ENCODE results near the gene TIGD6. TPM values are rescaled to one million over a fixed set of nuclear protein-coding genes. Genes with fewer than 3 reads are reported as not detected.

The TIGD6 gene
- total and polyA plus RNA-seq, 2 experiments from 2014 or later: 1.4 to 2.1 TPM

DNA sequence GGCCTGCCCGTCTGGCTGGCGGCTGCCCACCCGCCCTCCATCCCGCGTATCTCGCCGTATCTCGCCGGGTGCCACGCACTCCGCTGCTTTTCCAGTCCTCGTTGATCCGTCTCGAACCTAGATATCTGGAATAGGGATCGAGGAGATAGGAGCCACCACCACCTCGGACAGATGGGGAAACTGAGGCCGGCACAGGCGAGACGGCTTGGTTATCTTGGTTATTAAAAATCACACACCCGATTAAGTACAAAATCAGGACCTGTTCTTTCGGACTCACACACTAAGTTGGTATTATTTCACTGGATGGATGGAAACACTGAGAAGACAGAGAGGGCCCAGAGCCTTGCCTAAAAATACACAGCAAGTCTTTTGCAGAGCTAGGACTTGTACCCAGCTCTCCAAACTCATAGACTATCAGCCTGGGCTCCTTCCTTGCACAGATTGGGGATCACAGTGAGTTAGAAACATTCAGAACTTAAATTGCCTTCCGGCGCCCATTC, 39.2 kb downstream of the TIGD6 start (continued):
- TF ChIP-seq, protein P1, sequence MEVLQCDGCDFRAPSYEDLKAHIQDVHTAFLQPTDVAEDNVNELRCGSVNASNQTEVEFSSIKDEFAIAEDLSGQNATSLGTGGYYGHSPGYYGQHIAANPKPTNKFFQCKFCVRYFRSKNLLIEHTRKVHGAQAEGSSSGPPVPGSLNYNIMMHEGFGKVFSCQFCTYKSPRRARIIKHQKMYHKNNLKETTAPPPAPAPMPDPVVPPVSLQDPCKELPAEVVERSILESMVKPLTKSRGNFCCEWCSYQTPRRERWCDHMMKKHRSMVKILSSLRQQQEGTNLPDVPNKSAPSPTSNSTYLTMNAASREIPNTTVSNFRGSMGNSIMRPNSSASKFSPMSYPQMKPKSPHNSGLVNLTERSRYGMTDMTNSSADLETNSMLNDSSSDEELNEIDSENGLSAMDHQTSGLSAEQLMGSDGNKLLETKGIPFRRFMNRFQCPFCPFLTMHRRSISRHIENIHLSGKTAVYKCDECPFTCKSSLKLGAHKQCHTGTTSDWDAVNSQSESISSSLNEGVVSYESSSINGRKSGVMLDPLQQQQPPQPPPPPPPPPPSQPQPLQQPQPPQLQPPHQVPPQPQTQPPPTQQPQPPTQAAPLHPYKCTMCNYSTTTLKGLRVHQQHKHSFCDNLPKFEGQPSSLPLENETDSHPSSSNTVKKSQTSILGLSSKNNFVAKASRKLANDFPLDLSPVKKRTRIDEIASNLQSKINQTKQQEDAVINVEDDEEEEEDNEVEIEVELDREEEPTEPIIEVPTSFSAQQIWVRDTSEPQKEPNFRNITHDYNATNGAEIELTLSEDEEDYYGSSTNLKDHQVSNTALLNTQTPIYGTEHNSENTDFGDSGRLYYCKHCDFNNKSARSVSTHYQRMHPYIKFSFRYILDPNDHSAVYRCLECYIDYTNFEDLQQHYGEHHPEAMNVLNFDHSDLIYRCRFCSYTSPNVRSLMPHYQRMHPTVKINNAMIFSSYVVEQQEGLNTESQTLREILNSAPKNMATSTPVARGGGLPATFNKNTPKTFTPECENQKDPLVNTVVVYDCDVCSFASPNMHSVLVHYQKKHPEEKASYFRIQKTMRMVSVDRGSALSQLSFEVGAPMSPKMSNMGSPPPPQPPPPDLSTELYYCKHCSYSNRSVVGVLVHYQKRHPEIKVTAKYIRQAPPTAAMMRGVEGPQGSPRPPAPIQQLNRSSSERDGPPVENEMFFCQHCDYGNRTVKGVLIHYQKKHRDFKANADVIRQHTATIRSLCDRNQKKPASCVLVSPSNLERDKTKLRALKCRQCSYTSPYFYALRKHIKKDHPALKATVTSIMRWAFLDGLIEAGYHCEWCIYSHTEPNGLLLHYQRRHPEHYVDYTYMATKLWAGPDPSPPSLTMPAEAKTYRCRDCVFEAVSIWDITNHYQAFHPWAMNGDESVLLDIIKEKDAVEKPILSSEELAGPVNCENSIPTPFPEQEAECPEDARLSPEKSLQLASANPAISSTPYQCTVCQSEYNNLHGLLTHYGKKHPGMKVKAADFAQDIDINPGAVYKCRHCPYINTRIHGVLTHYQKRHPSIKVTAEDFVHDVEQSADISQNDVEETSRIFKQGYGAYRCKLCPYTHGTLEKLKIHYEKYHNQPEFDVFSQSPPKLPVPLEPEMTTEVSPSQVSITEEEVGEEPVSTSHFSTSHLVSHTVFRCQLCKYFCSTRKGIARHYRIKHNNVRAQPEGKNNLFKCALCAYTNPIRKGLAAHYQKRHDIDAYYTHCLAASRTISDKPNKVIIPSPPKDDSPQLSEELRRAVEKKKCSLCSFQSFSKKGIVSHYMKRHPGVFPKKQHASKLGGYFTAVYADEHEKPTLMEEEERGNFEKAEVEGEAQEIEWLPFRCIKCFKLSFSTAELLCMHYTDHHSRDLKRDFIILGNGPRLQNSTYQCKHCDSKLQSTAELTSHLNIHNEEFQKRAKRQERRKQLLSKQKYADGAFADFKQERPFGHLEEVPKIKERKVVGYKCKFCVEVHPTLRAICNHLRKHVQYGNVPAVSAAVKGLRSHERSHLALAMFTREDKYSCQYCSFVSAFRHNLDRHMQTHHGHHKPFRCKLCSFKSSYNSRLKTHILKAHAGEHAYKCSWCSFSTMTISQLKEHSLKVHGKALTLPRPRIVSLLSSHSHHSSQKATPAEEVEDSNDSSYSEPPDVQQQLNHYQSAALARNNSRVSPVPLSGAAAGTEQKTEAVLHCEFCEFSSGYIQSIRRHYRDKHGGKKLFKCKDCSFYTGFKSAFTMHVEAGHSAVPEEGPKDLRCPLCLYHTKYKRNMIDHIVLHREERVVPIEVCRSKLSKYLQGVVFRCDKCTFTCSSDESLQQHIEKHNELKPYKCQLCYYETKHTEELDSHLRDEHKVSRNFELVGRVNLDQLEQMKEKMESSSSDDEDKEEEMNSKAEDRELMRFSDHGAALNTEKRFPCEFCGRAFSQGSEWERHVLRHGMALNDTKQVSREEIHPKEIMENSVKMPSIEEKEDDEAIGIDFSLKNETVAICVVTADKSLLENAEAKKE (CRISPR knock-in tag; IDR thresholded peaks at IDR 0.05): no peak
- TF ChIP-seq, protein P2, sequence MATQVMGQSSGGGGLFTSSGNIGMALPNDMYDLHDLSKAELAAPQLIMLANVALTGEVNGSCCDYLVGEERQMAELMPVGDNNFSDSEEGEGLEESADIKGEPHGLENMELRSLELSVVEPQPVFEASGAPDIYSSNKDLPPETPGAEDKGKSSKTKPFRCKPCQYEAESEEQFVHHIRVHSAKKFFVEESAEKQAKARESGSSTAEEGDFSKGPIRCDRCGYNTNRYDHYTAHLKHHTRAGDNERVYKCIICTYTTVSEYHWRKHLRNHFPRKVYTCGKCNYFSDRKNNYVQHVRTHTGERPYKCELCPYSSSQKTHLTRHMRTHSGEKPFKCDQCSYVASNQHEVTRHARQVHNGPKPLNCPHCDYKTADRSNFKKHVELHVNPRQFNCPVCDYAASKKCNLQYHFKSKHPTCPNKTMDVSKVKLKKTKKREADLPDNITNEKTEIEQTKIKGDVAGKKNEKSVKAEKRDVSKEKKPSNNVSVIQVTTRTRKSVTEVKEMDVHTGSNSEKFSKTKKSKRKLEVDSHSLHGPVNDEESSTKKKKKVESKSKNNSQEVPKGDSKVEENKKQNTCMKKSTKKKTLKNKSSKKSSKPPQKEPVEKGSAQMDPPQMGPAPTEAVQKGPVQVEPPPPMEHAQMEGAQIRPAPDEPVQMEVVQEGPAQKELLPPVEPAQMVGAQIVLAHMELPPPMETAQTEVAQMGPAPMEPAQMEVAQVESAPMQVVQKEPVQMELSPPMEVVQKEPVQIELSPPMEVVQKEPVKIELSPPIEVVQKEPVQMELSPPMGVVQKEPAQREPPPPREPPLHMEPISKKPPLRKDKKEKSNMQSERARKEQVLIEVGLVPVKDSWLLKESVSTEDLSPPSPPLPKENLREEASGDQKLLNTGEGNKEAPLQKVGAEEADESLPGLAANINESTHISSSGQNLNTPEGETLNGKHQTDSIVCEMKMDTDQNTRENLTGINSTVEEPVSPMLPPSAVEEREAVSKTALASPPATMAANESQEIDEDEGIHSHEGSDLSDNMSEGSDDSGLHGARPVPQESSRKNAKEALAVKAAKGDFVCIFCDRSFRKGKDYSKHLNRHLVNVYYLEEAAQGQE (IDR thresholded peaks at IDR 0.05; ENCODE audit: unreplicated experiment): no peak

DNA sequence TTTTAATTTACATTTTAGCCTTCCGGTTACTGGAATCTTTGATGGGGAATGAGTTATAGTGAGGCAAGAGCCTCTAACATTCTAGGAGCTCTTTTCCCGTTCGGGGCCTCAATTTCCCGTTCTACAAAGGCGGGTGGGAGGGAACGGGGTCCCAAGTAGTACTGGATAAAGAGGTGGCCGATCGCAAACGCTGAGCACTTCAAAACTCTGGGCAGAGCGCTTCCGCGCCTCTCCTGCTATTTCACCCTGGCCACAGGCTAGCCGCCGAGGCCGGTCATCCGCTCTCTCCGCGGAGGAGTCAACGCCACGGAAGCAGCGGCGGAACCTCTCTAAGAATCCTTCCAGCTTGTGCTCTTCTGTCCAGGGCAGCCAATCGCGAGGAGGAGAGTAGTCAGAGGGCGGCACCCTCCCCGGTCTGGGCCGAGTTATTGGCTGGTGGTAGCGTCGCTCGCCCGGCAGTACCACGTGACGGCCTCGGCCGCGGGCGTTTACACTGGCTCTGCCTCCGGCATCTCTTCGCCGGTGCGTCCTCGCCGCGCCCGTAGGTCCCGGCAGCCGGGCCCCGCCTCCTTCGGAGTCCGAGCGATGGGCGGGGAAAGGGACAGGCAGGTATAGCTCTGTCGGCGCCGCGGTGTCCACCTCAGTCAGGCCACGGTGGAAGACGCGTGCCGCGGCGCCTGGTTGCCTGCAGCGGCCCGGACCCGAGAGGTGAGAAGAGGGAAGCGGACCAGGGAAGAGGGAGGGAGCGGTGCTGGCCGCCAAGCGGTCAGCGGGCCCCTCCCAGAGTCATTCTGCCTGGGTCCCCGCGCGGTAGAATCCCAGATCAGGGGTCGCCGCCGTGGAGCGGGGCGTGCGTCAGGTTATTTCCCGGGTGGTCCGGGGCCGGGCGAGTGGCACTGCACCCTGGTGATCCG, 39.9 kb downstream of the TIGD6 start, which contains the start of gene SLC26A2:
TSS of gene SLC26A2 (plus strand) at position 487 of the 914 bp plus-strand sequence. CDS start 16,895 bp downstream, outside the sequence.
- peak within 1 kb of the TSS; percentile 95 for H3K27ac ChIP-seq (ENCODE audit: low read depth)
- H3F3A ChIP-seq (replicated peaks; ENCODE audit: low read depth): peaks cover 8% of the 10 kb centered on the region; the same call in 1 of the 2 replicates
- H3K36me3 ChIP-seq (ENCODE audit: insufficient read depth): no peaks in the 10 kb centered on the region
- no peaks in the 10 kb centered on the region; the same call in 1 of the 2 replicates for H4K20me1 ChIP-seq (replicated peaks; ENCODE audit: insufficient read depth)
- H3K36me3 Mint-ChIP-seq (ENCODE audit: low read depth): no peaks in the 10 kb centered on the region
- H3K79me2 ChIP-seq (replicated peaks; ENCODE audit: insufficient read depth): no peaks in the 10 kb centered on the region
- peaks cover 11% of the 10 kb centered on the region for H3K27me3 ChIP-seq (ENCODE audit: insufficient read depth)
- H3K4me3 Mint-ChIP-seq: peak within 1 kb of the TSS; percentile 95
- H3K27ac Mint-ChIP-seq: peak within 1 kb of the TSS; percentile 98
- peaks cover 16% of the 10 kb centered on the region for H3K4me1 Mint-ChIP-seq
- ATAC-seq (peak; percentile 96), DNase-seq (ENCODE audit: low spot score) (peak; percentile 98)
- H3K4me1 ChIP-seq (ENCODE audit: insufficient read depth): peaks cover 10% of the 10 kb centered on the region; the same call in 1 of the 2 replicates
- peak within 1 kb of the TSS; percentile 89 for H3K4me2 ChIP-seq
- no peak for TF ChIP-seq ZNF331 (CRISPR knock-in tag; IDR thresholded peaks at IDR 0.05; ENCODE audit: low read depth)
- TF ChIP-seq POLR2AphosphoS5 (IDR thresholded peaks at IDR 0.05; ENCODE audit: low read depth): peak; percentile 96
- peaks cover 8% of the 10 kb centered on the region for H3K27me3 Mint-ChIP-seq (ENCODE audit: insufficient read depth, low read depth, poor library complexity)
- H3K9me2 ChIP-seq (ENCODE audit: insufficient read depth): no peaks in the 10 kb centered on the region
- peak within 1 kb of the TSS; percentile 89 for H3K4me3 ChIP-seq
- peak within 1 kb of the TSS; percentile 87 for H2AFZ ChIP-seq
- no peaks in the 10 kb centered on the region; the same call in 2 of the 3 replicates for H3K9me3 Mint-ChIP-seq

Data from GM23338 (cell line).